Measurements from ENCODE around the gene DHRSX. TPM values are rescaled to one million over a fixed set of nuclear protein-coding genes. Genes with fewer than 3 reads are reported as not detected.

Gene DHRSX
- total and polyA plus RNA-seq, 2 of the 8 experiments (the other 6 are each of a cell fraction or from before 2014, with no cell fraction given), result 35.1 to 43.4 TPM

- ChIA-PET POLR2A (ENCODE audit: partially characterized antibody) (no interaction called here), CTCF (ENCODE audit: partially characterized antibody) (no interaction called here)
- no peak overlapping the region; a peak in 1 of 7 replicates for H3K9ac ChIP-seq (replicated peaks in 1 of 4; ENCODE audit: extremely low read depth in 1 of 4, low read depth in 3 of 4, low read length in 3 of 4)
- no peak overlapping the region for H3K14ac ChIP-seq (ENCODE audit: insufficient read length)
- H3K9me3 ChIP-seq (ENCODE audit: insufficient read depth in 2 of 2, low read depth in 1 of 2, low read length in 1 of 2), result no peaks in the 10 kb centered on the region
- H2AFZ ChIP-seq (ENCODE audit: low read length), result no peak overlapping the region
- H3K4me1 ChIP-seq (replicated peaks in 1 of 4; ENCODE audit: control insufficient read depth in 3 of 4, insufficient read depth in 4 of 4, low read length in 3 of 4), result no peaks in the 10 kb centered on the region
- H4K5ac ChIP-seq (ENCODE audit: insufficient read length, low read depth, low read length), result no peak overlapping the region
- H3K4me3 ChIP-seq (ENCODE audit: extremely low read depth in 1 of 4, insufficient read depth in 2 of 4, low read depth in 3 of 4, low read length in 4 of 4), result no peak overlapping the region
- no peak overlapping the region for H2BK15ac ChIP-seq (ENCODE audit: low read length)
- H3K79me2 ChIP-seq (ENCODE audit: control insufficient read depth in 1 of 2, insufficient read depth in 2 of 2, low read length in 2 of 2), result peaks cover 0 to 13% of the 10 kb centered on the region in 2 experiments; a peak in 2 of 4 replicates
- no peak overlapping the region for H3K27ac ChIP-seq (ENCODE audit: low read depth, low read length)
- no peak overlapping the region for H3K4me2 ChIP-seq (ENCODE audit: insufficient read depth in 1 of 2, low read depth in 2 of 2, low read length in 2 of 2)
- no peaks in the 10 kb centered on the region for H3K79me1 ChIP-seq (ENCODE audit: low read depth, low read length)
- peak overlapping the region; percentile 44; the same call in 1 of the 2 replicates for H2BK5ac ChIP-seq (ENCODE audit: low read depth, low read length)
- no peak overlapping the region for H2BK12ac ChIP-seq (ENCODE audit: low read depth, low read length)
- no peaks in the 10 kb centered on the region for H3K27me3 ChIP-seq (replicated peaks in 1 of 4; ENCODE audit: control insufficient read depth in 3 of 4, extremely low read depth in 1 of 4, insufficient read depth in 3 of 4, low read length in 3 of 4)
- H2BK20ac ChIP-seq (ENCODE audit: low read length), result no peak overlapping the region
- peaks cover 2 to 18% (median 6%) of the 10 kb centered on the region in 4 experiments; a peak in 6 of 8 replicates for H3K36me3 ChIP-seq (ENCODE audit: control insufficient read depth in 2 of 4, insufficient read depth in 4 of 4, low read length in 3 of 4)
- no peak for FAIRE-seq
- no peak for DNase-seq (ENCODE audit: low read depth in 1 of 2, low spot score in 2 of 2)
- H4K20me1 ChIP-seq (replicated peaks in 1 of 2; ENCODE audit: control insufficient read depth in 1 of 2, insufficient read depth in 2 of 2, low read length in 2 of 2), result peaks cover 0 to 2% of the 10 kb centered on the region in 2 experiments
- H3K4ac ChIP-seq (replicated peaks; ENCODE audit: insufficient read length, low read depth, low read length), result no peak overlapping the region
- no peak overlapping the region for H3K23ac ChIP-seq (ENCODE audit: insufficient read length)
- no peak overlapping the region for H2BK120ac ChIP-seq (replicated peaks; ENCODE audit: low read depth, low read length)
- peaks cover 2% of the 10 kb centered on the region; the same call in 1 of the 2 replicates for H3K23me2 ChIP-seq (ENCODE audit: low read depth, low read length)
- H2AK5ac ChIP-seq (ENCODE audit: low read depth, low read length), result peak overlapping the region; percentile 53; the same call in 1 of the 2 replicates
- H4K91ac ChIP-seq (replicated peaks; ENCODE audit: insufficient read length, low read length), result no peak overlapping the region
- no peak overlapping the region for H3K18ac ChIP-seq (ENCODE audit: extremely low read depth, low read length)
- no peak overlapping the region for H4K8ac ChIP-seq (ENCODE audit: extremely low read depth, insufficient read depth, low read length)
- no peak overlapping the region for H3K56ac ChIP-seq (replicated peaks; ENCODE audit: insufficient read length, low read depth, low read length)
- TF ChIP-seq JUN (IDR thresholded peaks at IDR 0.05; ENCODE audit: low read depth, low read length), result no peak
- no peak for TF ChIP-seq CBX8 (IDR thresholded peaks at IDR 0.05; ENCODE audit: borderline replicate concordance, low read depth, low read length)
- TF ChIP-seq E2F6 (IDR thresholded peaks at IDR 0.05), result no peak
- TF ChIP-seq CREB1 (IDR thresholded peaks at IDR 0.05), result no peak
- no peak for TF ChIP-seq RXRA (IDR thresholded peaks at IDR 0.05; ENCODE audit: insufficient read depth, low read depth, low read length)
- no peak for TF ChIP-seq TEAD4 (IDR thresholded peaks at IDR 0.05; ENCODE audit: low read depth, low read length)
- no peak for TF ChIP-seq NRF1 (IDR thresholded peaks at IDR 0.05; ENCODE audit: low read depth, low read length)
- no peak for TF ChIP-seq POU5F1 (IDR thresholded peaks at IDR 0.05; ENCODE audit: low read depth, low read length)
- no peak for TF ChIP-seq CTCF (IDR thresholded peaks at IDR 0.05; ENCODE audit: control extremely low read depth in 1 of 3, insufficient read depth in 1 of 3, low read depth in 1 of 3, low read length in 3 of 3)
- TF ChIP-seq RBBP5 (IDR thresholded peaks at IDR 0.05; ENCODE audit: borderline replicate concordance, low read depth, low read length), result no peak
- TF ChIP-seq MAX (IDR thresholded peaks at IDR 0.05), result no peak
Observed at GRCh38 chrX:2426289-2426882, 74.4 kb downstream of the DHRSX start.
